ELR (cell line): ENCODE measurements around the gene INF2.
"Not testable (repeated sequence)": the region's sequence is repeated elsewhere in the genome, so short reads cannot be mapped to it uniquely, and the experiment has no call there.

ENCODE experiments used
- DNase-seq: peaks from one replicate; pipeline ENCODE4 v3.0.0-alpha.2; 2015; ENCODE audit warnings: low read depth

Gene INF2

DNA sequence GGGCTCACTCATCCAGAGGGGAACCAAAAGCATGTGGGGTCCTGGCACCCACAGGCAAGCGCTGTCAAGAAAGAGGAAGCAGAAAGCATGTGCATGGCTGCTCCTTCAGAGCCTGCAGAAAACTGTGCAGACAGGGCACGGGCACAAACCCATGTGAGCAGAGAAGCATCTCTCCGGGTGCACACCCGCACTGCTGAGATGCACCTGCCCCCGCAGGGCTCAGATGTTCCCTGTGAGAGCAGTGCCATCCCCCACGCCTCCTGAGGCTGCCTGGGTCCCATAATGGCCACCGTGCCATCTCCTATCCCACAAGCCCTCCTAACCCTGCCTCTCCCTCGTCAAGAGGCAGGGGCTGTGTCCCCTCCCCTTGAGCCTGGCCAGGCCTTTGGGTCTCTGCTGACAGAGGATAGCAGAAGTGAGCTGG, 32.3 kb upstream of the INF2 start:
- no peak for DNase-seq

GRCh38 chr14:104657563-104658324, 31.7 kb upstream of the INF2 start:
- DNase-seq = no peak

- DNase-seq = no peak
These were observed 31.1 kb upstream of the INF2 start for GRCh38 chr14:104658325-104658712.

GRCh38 chr14:104659146-104659545, 30.3 kb upstream of the INF2 start:
- DNase-seq = no peak

- no peak for DNase-seq
These were observed 29.5 kb upstream of the INF2 start for GRCh38 chr14:104659764-104660523.

DNA sequence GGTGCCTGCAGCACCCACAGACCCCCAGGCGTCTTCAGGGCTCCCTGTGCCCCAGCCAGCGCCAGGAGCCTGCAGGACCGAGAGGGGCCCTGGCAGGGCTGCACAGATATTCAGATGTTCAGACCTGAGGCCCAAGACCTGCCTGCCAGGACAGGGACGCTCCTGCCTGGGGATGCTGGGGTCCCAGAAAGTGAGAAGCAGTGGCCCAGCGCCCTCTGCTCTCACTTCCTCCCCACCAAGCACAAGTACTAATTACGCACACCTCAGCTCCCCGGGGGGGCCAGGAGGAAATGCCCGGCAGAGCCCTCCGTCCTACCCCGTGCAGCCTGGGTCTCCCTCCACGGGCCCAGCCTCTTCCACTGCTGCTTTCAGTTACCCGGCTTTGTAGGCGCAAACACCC, 28.8 kb upstream of the INF2 start:
- no peak for DNase-seq

- DNase-seq = no peak
These were observed 28.3 kb upstream of the INF2 start for GRCh38 chr14:104661086-104661485.

- DNase-seq = not testable (repeated sequence)
These were observed 27.8 kb upstream of the INF2 start for GRCh38 chr14:104661528-104662157.

GRCh38 chr14:104662472-104662871, 26.9 kb upstream of the INF2 start:
- not testable (repeated sequence) for DNase-seq

DNA sequence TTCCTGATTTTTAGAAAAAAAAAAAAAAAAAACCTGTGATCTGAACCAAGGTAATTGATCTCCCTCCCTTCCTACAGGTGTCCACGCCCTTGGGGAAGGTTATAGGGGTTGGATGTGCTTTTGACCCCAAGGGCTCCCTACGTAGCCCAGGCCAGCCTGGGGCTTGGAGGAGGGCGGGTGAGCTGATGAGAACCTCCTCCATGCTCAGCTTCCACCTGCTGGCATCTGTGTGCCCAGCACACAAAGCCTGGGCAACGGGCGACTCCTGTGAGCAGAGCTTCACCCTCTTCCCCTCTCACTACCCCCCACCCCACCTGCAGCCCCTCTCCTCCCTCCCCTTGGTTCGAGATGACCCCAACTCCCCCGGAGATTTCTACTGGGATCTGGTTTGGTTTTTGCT, 25.3 kb upstream of the INF2 start:
- no peak for DNase-seq

DNA sequence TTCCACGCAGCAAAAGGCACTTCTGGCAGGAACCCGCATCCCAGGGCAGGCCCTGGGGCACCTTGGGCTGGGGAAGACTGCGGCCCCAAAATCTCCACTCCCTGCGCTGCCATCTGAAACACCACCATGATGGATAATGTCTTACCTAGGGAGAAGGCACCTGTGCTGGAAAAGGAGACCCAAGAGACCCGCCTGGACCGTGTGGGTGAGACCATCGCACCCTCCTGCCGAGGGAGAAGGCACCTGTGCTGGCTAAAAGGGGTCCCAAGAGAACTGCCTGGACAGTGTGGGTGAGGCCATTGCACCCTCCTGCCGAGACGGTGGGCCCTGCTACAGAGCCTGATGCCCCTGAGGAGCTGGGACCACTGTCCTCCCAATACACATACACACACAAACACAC, 24.8 kb upstream of the INF2 start:
- no peak for DNase-seq

- peak; percentile 37 for DNase-seq
These were observed 24.2 kb upstream of the INF2 start for GRCh38 chr14:104665114-104665656.

DNA sequence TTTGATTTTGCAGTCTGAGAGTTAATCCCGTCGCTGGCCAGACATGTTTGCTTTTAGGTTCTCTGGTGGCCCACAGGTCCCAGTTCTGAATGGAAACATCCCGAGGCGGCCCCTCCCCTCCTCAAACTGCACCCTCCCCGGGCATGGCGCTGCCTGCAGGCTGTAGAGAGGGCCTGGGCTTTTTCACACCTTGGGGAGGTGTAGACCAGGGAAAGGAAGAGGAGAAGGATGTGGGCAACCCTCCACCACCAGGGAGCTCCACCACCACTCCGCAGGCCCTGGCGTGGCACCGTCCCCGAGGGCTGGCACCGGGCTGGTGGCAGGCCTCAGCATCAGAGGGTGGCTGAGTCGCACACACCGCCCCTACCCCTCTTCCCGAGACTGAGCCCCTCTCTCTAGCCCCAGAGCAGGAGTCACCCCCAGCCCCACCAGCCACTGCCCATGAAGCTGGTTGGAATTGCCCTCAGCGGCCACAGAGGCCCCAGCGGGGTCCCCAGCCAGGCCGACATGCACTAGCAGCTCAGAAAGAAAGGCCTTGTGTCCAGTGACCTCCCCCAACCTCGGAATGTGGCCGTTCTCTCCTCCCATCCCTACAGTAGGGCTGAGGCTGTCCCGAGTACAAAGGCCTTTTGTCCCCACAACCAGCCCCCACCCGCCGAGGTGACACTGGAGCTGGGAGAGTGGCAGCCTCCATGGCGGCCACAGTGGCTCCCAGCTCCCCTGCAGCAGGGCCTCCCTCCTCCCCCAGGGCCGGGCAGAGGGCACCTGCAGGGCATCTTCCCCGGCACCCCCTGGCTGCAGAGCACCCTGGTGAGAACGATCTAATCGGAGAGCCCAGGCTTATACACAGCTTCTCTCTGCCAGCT, 23.5 kb upstream of the INF2 start:
- no peak for DNase-seq

DNA sequence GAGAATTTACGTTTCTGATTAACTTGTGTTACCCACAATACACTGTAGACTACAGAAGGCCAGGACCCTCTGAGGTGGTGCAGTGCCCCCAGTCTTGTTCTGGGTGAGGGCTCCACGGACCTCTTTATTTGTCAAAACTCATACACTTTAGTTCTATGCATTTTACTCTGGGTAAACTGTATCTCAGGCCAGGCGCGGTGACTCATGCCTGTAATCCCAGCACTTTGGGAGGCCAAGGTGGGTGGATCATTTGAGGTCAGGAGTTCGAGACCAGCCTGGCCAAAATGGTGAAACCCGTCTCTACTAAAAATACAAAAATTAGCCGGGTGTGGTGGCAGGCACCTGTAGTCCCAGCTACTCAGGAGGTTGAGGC, 22.9 kb upstream of the INF2 start:
- not testable (repeated sequence) for DNase-seq

- no peak for DNase-seq
These were observed 22.4 kb upstream of the INF2 start for GRCh38 chr14:104666981-104667380.

GRCh38 chr14:104669697-104670096, 19.7 kb upstream of the INF2 start:
- DNase-seq = no peak

- DNase-seq = not testable (repeated sequence)
These were observed 18.0 kb upstream of the INF2 start for GRCh38 chr14:104671330-104671977.

DNA sequence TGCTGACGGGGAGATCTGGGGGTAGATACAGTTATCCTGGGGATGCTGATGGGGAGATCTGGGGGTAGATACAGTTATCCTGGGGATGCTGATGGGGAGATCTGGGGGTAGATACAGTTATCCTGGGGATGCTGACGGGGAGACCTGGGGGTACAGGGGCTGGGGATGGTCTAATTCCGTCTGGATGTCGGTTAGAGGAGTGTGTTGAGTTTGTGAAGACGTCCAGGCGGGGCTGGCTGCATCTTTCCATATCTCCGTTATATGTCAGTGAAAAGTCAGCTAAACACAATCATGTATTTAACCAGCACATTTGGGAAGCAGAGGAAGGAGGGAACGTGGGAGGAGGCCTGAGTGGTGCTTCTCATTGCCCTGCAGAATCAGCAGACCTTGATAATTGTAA, 17.3 kb upstream of the INF2 start:
- not testable (repeated sequence) for DNase-seq

- DNase-seq = no peak
These were observed 15.9 kb upstream of the INF2 start for GRCh38 chr14:104673481-104673880.

- no peak for DNase-seq
These were observed 14.0 kb upstream of the INF2 start for GRCh38 chr14:104675447-104675846.

DNA sequence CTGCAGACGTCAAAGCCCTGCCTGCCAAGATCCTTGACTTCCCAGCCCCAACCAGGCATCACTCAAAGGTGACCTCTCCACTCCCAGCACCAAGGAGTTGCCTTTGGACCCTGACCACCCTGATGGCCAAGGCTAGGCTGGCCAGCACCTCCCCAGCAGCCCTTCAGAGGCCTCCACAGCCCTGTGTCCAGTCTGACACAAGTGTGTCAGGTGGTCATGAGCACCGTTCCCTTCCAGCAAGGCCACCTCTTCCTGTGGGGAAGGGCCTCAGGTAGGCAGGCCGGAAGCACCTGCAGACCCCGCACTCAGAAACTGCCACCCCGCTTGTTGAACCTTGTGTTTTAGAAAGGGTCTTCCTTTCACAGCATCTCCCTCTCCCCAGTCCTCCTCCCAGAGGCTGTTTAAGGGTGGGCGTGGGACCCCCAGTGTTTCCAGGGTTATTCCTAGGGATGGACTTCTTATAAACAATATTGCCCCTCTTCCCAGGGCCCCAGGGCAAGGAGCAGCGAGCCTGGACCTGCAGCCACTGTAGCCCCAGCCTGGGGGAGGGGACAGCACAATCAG, 13.2 kb upstream of the INF2 start:
- no peak for DNase-seq
